Spleen (tissue), 11 donors: ENCODE data around the gene CIZ1. TPM values are rescaled to one million over a fixed set of nuclear protein-coding genes. Genes with fewer than 3 reads are reported as not detected.
A peak's percentile ranks its signal among the peaks of the same experiment; 100 is the strongest.

Experiments
- DNase-seq: peaks from one replicate; pipeline ENCODE4 v3.0.0-alpha.2; 2020
- H3K27ac ChIP-seq, 8 donors: fragments of 200-600 bp; sonication (generic) in 7 of 8; 1 replicate in 4 of 8; 2 replicates in 4 of 8; pipeline versions ENCODE4 v1.5.0 to v1.8.0; 2016 to 2021; ENCODE audit warnings: inconsistent platforms in 4 of 8, mild to moderate bottlenecking in 4 of 8, moderate library complexity in 1 of 8
- H3K27me3 ChIP-seq, 7 donors: fragments of 200-600 bp; sonication (generic) in 6 of 7; replicated peaks in 1 of 7; 1 replicate in 4 of 7; 2 replicates in 3 of 7; pipeline versions ENCODE4 v1.5.0 to v1.8.0; 2016 to 2021; ENCODE audit warnings: inconsistent platforms in 3 of 7, mild to moderate bottlenecking in 1 of 7
- H3K36me3 ChIP-seq, 6 donors: fragments of 200-600 bp; sonication (generic) in 5 of 6; 1 replicate in 4 of 6; 2 replicates in 2 of 6; pipeline versions ENCODE4 v1.5.0 to v1.8.0; 2016 to 2021; ENCODE audit warnings: inconsistent platforms in 2 of 6
- H3K4me1 ChIP-seq, 6 donors: fragments of 200-600 bp; sonication (generic) in 5 of 6; 1 replicate in 3 of 6; 2 replicates in 3 of 6; pipeline versions ENCODE4 v1.5.0 to v1.8.0; 2016 to 2021; ENCODE audit warnings: inconsistent platforms in 3 of 6
- H3K4me3 ChIP-seq, 8 donors: fragments of 200-600 bp; sonication (generic) in 7 of 8; 1 replicate in 4 of 8; 2 replicates in 4 of 8; pipeline versions ENCODE4 v1.5.0 to v1.8.0; 2016 to 2021; ENCODE audit warnings: inconsistent platforms in 4 of 8, mild to moderate bottlenecking in 4 of 8, moderate library complexity in 2 of 8
- H3K9me3 ChIP-seq, 8 donors: fragments of 200-600 bp; sonication (generic) in 7 of 8; 1 replicate in 4 of 8; 2 replicates in 4 of 8; pipeline versions ENCODE4 v1.5.0 to v1.8.0; 2016 to 2021; ENCODE audit warnings: inconsistent platforms in 4 of 8
- CTCF ChIP-seq, 11 experiments: fragments of 200-600 bp in 7 of 11; fragments of 450-650 bp in 4 of 11; sonication (generic) in 4 of 11; IDR thresholded peaks in 8 of 11; conservative IDR thresholded peaks in 3 of 11; 1 replicate in 7 of 11; 2 replicates in 4 of 11; pipeline versions ENCODE4 v1.4.0 to v1.8.0; 2016 to 2021; ENCODE audit warnings: antibody characterized with exemption in 11 of 11, inconsistent platforms in 4 of 11, mild to moderate bottlenecking in 1 of 11
- POLR2A ChIP-seq, 3 donors: fragments of 450-650 bp; IDR thresholded peaks; one replicate each; pipeline ENCODE4 v1.5.1; 2017; ENCODE audit warnings: antibody characterized with exemption in 3 of 3, mild to moderate bottlenecking in 1 of 3
- POLR2AphosphoS5 ChIP-seq, 3 donors: sonication (generic); formaldehyde crosslinking; IDR thresholded peaks; one replicate each; pipeline ENCODE4 v1.5.1; 2017; ENCODE audit warnings: antibody characterized with exemption in 3 of 3
- WGBS, 5 donors: extraction: QIAGEN DNeasy Blood & Tissue Kit in 3 of 5; methylation state at CpG; one replicate each; pipeline versions ENCODE4 v1.1.5 to v1.1.7; 2013 to 2018; 5-methylcytosine and 5-hydroxymethylcytosine counted together
- intact Hi-C: fragments of 100-400 bp; cut with DNase I; formaldehyde crosslinking; loops from one replicate; pipeline ENCODE4 v1.15.0; 2023; ENCODE audit warnings: low total_unique reads
- polyA plus RNA-seq, 3 donors: library from polyadenylated mRNA; stranded (reverse); fragments of 200-250 nt; gene quantifications; one replicate each; pipeline ENCODE4 v1.2.1, GENCODE V29; 2013
- total RNA-seq, 7 donors: library from RNA; depleted of rRNA in 3 of 7; stranded (reverse); fragments of >200 nt in 3 of 7; fragmentation: NEBNext Ultra II Directional in 4 of 7; extraction: Animal tissue kit (Norgen Biotek cat#: 25700) in 4 of 7; gene quantifications; one replicate each; pipeline versions ENCODE4 v1.1.0 to v1.2.1, GENCODE V29; 2016 to 2021
- donor health status: healthy with polysubstance abuse.
- donor health status: DM: no; HTN: no; CAD: no; lungs with moderate emphysema.
- donor health status: DM: no; HTN: no; CAD: no.
- donor health status: Bipolar disorder and iron deficiency.
- donor health status: healthy.
- donor health status: DM: no; HTN: no; CAD: no.
- donor health status: DM: yes; HTN: yes; CAD: no.

The CIZ1 gene
- total and polyA plus RNA-seq, 10 donors: 24.7 to 98.2 (median 77.2) TPM

- H3K36me3 ChIP-seq: peaks cover 0 to 56% (median 39%) of the 10 kb centered on the region in 6 donors
- no peak overlapping the region for H3K4me3 ChIP-seq
- DNase-seq: peak; percentile 47
Measured at GRCh38 chr9:128162215-128163026, 29.0 kb downstream of the CIZ1 start.

GRCh38 chr9:128161215-128161902 is 30.0 kb downstream of the CIZ1 start:
- H3K27ac ChIP-seq: peak overlapping the region in 3 of 8 donors; percentile 27 to 51 (median 34)
- TF ChIP-seq POLR2AphosphoS5 (IDR thresholded peaks at IDR 0.05): no peak
- H3K36me3 ChIP-seq: peaks cover 0 to 45% (median 29%) of the 10 kb centered on the region in 6 donors
- intact Hi-C loops: no loop called here
- 89 to 94% (median 91%) methylated on average over 13 of the region's 13 CpGs for WGBS, 5 donors
- H3K9me3 ChIP-seq: no peaks in the 10 kb centered on the region
- peaks cover 8 to 55% (median 26%) of the 10 kb centered on the region in 6 donors for H3K4me1 ChIP-seq
- DNase-seq: no peak
- peak overlapping the region in 3 of 8 donors; percentile 73 to 80 (median 74) for H3K4me3 ChIP-seq
- no peaks in the 10 kb centered on the region for H3K27me3 ChIP-seq

More at GRCh38 chr9:128162215-128163026, 29.0 kb downstream of the CIZ1 start:
- H3K27ac ChIP-seq: peak overlapping the region in 3 of 8 donors; percentile 27 to 51 (median 34)
- 57 to 86% (median 83%) methylated on average over 10 of the region's 10 CpGs for WGBS, 5 donors
- H3K9me3 ChIP-seq: no peaks in the 10 kb centered on the region
- H3K4me1 ChIP-seq: peaks cover 8 to 55% (median 26%) of the 10 kb centered on the region in 6 donors
- intact Hi-C loops: no loop called here
- TF ChIP-seq CTCF (IDR thresholded peaks at IDR 0.05 in 8 of 11, conservative IDR thresholded peaks at IDR 0.05 in 3 of 11) (no peak), POLR2AphosphoS5 (IDR thresholded peaks at IDR 0.05) (peak; percentile 59 to 64 (median 63))
- no peaks in the 10 kb centered on the region for H3K27me3 ChIP-seq

GRCh38 chr9:128160603-128160987 is 30.8 kb downstream of the CIZ1 start:
- WGBS, 5 donors: 0 to 1% (median 1%) methylated on average over 16 to 23 of the region's 23 CpGs
- H3K9me3 ChIP-seq: no peaks in the 10 kb centered on the region
- peaks cover 8 to 55% (median 26%) of the 10 kb centered on the region in 6 donors for H3K4me1 ChIP-seq
- peak overlapping the region; percentile 33 to 90 (median 76) for H3K4me3 ChIP-seq
- TF ChIP-seq POLR2A (IDR thresholded peaks at IDR 0.05): no peak
- TF ChIP-seq CTCF (IDR thresholded peaks at IDR 0.05 in 8 of 11, conservative IDR thresholded peaks at IDR 0.05 in 3 of 11): no peak
- TF ChIP-seq POLR2AphosphoS5 (IDR thresholded peaks at IDR 0.05): no peak
- no peak for DNase-seq
- peaks cover 0 to 37% (median 21%) of the 10 kb centered on the region in 6 donors for H3K36me3 ChIP-seq
- intact Hi-C loops: no loop called here
- peak overlapping the region; percentile 61 to 93 (median 86) for H3K27ac ChIP-seq
- no peaks in the 10 kb centered on the region for H3K27me3 ChIP-seq

GRCh38 chr9:128159784-128160602 is 31.4 kb downstream of the CIZ1 start, which contains the start of gene BBLN:
BBLN (plus strand) TSS chr9:128160265; CDS start chr9:128160408, 143 bp downstream.
- H3K27ac ChIP-seq: peak within 1 kb of the TSS; percentile 61 to 93 (median 86)
- H3K27me3 ChIP-seq: no peaks in the 10 kb centered on the region
- TF ChIP-seq CTCF (IDR thresholded peaks at IDR 0.05 in 8 of 11, conservative IDR thresholded peaks at IDR 0.05 in 3 of 11): peak in 1 of 11 experiments; percentile 30
- peak; percentile 95 to 96 (median 96) for TF ChIP-seq POLR2AphosphoS5 (IDR thresholded peaks at IDR 0.05)
- TF ChIP-seq POLR2A (IDR thresholded peaks at IDR 0.05): peak in 2 of 3 donors; percentile 69 to 80
- H3K36me3 ChIP-seq: peaks cover 0 to 31% (median 16%) of the 10 kb centered on the region in 6 donors
- WGBS, 5 donors: 0 to 1% (median 0%) methylated on average over 13 to 77 of the region's 77 CpGs
- peaks cover 8 to 55% (median 26%) of the 10 kb centered on the region in 6 donors for H3K4me1 ChIP-seq
- DNase-seq: peak; percentile 98
- intact Hi-C loops: no loop called here
- H3K4me3 ChIP-seq: peak within 1 kb of the TSS; percentile 33 to 90 (median 76)
- H3K9me3 ChIP-seq: no peaks in the 10 kb centered on the region
